ENCODE measurements around the gene OVOL2. TPM values are rescaled to one million over a fixed set of nuclear protein-coding genes. Genes with fewer than 3 reads are reported as not detected.

Gene OVOL2
- total and polyA plus RNA-seq, 2 of the 8 experiments (the other 6 are each of a cell fraction or from before 2014, with no cell fraction given) = 11.0 to 11.4 TPM

DNA sequence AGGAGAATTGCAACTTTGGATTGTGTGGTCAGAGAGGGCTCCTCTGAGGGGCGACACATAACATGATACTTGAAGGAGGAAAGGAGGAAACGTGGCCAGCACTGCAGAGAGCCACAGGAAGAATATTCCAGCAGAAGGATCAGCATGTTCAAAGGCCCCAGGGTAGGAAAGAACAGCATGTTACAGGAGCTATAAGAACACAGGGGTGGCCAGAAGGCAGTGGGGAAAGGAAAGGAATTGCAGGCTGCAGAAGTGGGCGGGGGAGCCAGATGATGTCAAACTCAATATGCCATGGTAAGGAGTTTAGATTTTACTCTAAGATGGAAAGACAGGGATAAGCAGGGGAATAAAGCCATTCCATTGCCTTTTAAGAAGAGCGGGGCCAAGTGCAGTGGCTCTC, 58.1 kb downstream of the OVOL2 start (continued):
- TF ChIP-seq ASH2L (IDR thresholded peaks at IDR 0.05; ENCODE audit: low read length) (no peak), ATF2 (IDR thresholded peaks at IDR 0.05; ENCODE audit: low read length) (no peak), GABPA (IDR thresholded peaks at IDR 0.05; ENCODE audit: borderline replicate concordance, insufficient read depth, low read length) (no peak), EZH2 (IDR thresholded peaks at IDR 0.05; ENCODE audit: low read depth, low read length, severe bottlenecking) (no peak), HDAC6 (IDR thresholded peaks at IDR 0.05; ENCODE audit: low read depth, low read length) (no peak), CHD2 (IDR thresholded peaks at IDR 0.05; ENCODE audit: low read length) (no peak)
